Body of pancreas (tissue), 4 donors: Measurements from ENCODE around the gene KIF17. TPM values are rescaled to one million over a fixed set of nuclear protein-coding genes. Genes with fewer than 3 reads are reported as not detected.

Source experiments
- ATAC-seq: fragments of 150-250 bp; one replicate; pipeline ENCODE4 v1.9.1; 2016
- DNase-seq, 4 donors: peaks; one replicate each; pipeline ENCODE4 v3.0.0-alpha.2; 2019
- H3K27ac ChIP-seq, 4 donors: fragments of 200-600 bp; sonication (generic); 1 replicate in 3 of 4; 2 replicates in 1 of 4; pipeline versions ENCODE4 v1.5.1 to v1.6.1; 2016 to 2019; ENCODE audit warnings: mild to moderate bottlenecking in 1 of 4, mixed read lengths in 1 of 4, moderate library complexity in 1 of 4
- H3K27me3 ChIP-seq, 2 donors: fragments of 200-600 bp; sonication (generic); one replicate each; pipeline ENCODE4 v1.6.0; 2016; ENCODE audit warnings: mild to moderate bottlenecking in 1 of 2
- H3K36me3 ChIP-seq, 2 donors: fragments of 200-600 bp; sonication (generic); replicated peaks in 1 of 2; 2 replicates each; pipeline ENCODE4 v1.5.1; 2016; ENCODE audit warnings: low read depth in 2 of 2; ENCODE audit not compliant: insufficient read depth in 1 of 2
- H3K4me1 ChIP-seq: fragments of 200-600 bp; sonication (generic); one replicate; pipeline ENCODE4 v1.6.0; 2016
- H3K4me3 ChIP-seq, 2 donors: fragments of 200-600 bp; sonication (generic); 1 replicate in 1 of 2; 2 replicates in 1 of 2; pipeline ENCODE4 v1.5.1; 2016 to 2019
- H3K9me3 ChIP-seq, 3 donors: fragments of 200-600 bp; sonication (generic); 1 replicate in 2 of 3; 2 replicates in 1 of 3; pipeline ENCODE4 v1.5.1; 2016
- CTCF ChIP-seq, 7 experiments: fragments of 450-650 bp in 4 of 7; fragments of 200-600 bp in 3 of 7; sonication (generic) in 3 of 7; IDR thresholded peaks; one replicate each; pipeline ENCODE4 v1.5.1; 2016 to 2019; ENCODE audit warnings: antibody characterized with exemption in 7 of 7
- POLR2A ChIP-seq, 3 donors: fragments of 450-650 bp; IDR thresholded peaks; one replicate each; pipeline ENCODE4 v1.6.1; 2016; ENCODE audit warnings: antibody characterized with exemption in 3 of 3, mild to moderate bottlenecking in 2 of 3
- WGBS, 2 donors: methylation state at CpG; one replicate each; pipeline ENCODE4 v1.1.5; 2017; 5-methylcytosine and 5-hydroxymethylcytosine counted together
- intact Hi-C: fragments of 100-400 bp; cut with DNase I; formaldehyde crosslinking; loops from one replicate; pipeline ENCODE4 v1.15.1; 2023
- total RNA-seq, 2 donors: library from RNA; depleted of rRNA; stranded (reverse); fragments of >200 nt; gene quantifications; one replicate each; pipeline ENCODE4 v1.1.0, GENCODE V29; 2016

KIF17 gene
- total RNA-seq, 2 donors from 2014 or later, result 1.8 TPM; not detected in 1

DNA sequence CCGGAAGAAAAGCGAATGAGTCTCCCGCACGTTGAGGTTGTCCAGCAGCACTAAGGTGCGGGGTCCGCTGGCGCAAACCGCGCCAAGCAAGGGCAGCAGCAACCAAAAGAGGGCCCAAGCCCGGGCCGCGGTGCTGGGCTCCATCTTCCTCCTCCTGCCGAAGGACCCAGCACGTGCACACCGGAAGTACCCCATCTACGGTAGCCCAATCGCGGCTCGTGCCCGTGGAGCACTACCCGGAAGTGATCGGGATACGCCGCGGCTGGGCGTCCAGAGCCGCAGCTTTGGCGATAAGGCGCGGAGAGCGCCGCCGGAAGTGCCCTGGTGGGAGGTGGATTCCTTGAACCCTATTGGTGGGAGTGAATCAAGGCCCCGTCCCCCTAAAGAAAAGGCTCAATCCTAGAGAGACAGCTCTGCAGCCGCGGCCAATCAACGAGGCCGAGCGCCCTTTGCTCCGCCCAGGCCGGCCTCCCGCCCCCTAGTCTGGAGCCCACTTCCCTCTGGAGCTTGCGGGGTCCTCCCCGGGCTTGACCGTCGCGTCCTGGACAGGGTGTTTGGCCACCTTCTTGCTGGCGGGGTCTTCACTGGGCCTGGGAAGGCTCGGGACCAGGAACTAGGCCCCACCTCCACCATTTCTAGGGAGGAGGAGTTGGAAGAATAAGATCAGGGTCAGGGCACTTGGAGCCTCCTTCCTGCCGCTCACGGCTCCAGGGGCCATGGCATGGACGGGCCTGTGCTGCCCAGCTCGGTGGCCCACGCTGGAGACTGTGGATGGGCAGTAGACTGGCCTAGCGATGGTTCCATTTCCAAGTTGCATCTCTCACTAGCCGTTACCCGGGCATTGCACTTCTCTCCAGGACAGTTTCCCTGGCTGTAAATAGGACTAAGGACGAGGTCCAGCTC is 56.3 kb downstream of the KIF17 start, which contains the start of gene DDOST:
Gene DDOST, minus strand, starts transcription at position 163 of the 903 bp plus-strand sequence. Its CDS starts 19 bp downstream, at position 144.
- H3K4me1 ChIP-seq, result peaks cover 39% of the 10 kb centered on the region
- no peaks in the 10 kb centered on the region for H3K9me3 ChIP-seq
- peak within 1 kb of the TSS; percentile 61 to 84 (median 80) for H3K27ac ChIP-seq
- no peaks in the 10 kb centered on the region for H3K27me3 ChIP-seq
- intact Hi-C loops, result no loop called here
- peak in 6 of 7 experiments; percentile 25 to 74 (median 66) for TF ChIP-seq CTCF (IDR thresholded peaks at IDR 0.05)
- peak; percentile 16 to 73 (median 62) for TF ChIP-seq POLR2A (IDR thresholded peaks at IDR 0.05)
- peak within 1 kb of the TSS; percentile 91 to 98 for H3K4me3 ChIP-seq
- peaks cover 0 to 2% of the 10 kb centered on the region in 2 donors for H3K36me3 ChIP-seq
- DNase-seq (peak; percentile 96 to 97 (median 96)), ATAC-seq (peak; percentile 99)
- 0 to 1% methylated on average over 27 to 58 of the region's 58 CpGs for WGBS, 2 donors

- DNase-seq, result no peak
- Histone ChIP-seq H3K9me3 (no peaks in the 10 kb centered on the region), H3K27me3 (no peaks in the 10 kb centered on the region), H3K4me1 (peaks cover 39% of the 10 kb centered on the region), H3K4me3 (peak overlapping the region; percentile 91 to 98), H3K27ac (peak overlapping the region in 2 of 4 donors; percentile 80 to 84), H3K36me3 (peaks cover 0 to 5% of the 10 kb centered on the region in 2 donors)
- 0 to 1% methylated on average over 16 to 20 of the region's 20 CpGs for WGBS, 2 donors
- TF ChIP-seq POLR2A (IDR thresholded peaks at IDR 0.05), result no peak
- TF ChIP-seq CTCF (IDR thresholded peaks at IDR 0.05), result no peak
- ATAC-seq, result no peak
- intact Hi-C loops, result no loop called here
Observed at GRCh38 chr1:20660847-20661206, 57.0 kb downstream of the KIF17 start.

DNA sequence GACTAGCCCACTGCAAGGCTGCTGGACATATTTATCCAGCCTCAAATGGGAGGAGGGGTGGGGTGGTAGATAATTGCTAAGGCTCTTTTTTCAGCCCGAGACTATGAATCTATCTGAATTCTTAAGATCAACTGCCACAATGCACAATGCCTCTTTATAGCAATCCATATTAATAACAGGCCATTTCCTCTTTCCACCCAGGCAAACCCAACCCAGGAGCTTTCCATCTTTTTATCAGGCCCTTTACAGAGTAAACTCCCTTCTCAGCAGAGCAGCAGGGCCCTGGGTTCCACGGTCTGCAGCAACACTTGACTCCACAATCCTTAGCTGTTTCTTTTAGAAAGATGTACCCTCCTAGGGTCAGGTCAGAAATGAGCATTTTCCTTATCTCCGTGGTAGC is 57.4 kb downstream of the KIF17 start:
- 0 to 5% methylated on average over 3 of the region's 3 CpGs for WGBS, 2 donors
- ATAC-seq (no peak), DNase-seq (no peak)
- H3K4me3 ChIP-seq, result peak overlapping the region; percentile 91 to 98
- H3K27ac ChIP-seq, result peak overlapping the region in 2 of 4 donors; percentile 80 to 84
- TF ChIP-seq CTCF (IDR thresholded peaks at IDR 0.05) (no peak), POLR2A (IDR thresholded peaks at IDR 0.05) (no peak)
- intact Hi-C loops, result no loop called here
- peaks cover 0 to 9% of the 10 kb centered on the region in 2 donors for H3K36me3 ChIP-seq
- H3K9me3 ChIP-seq, result no peaks in the 10 kb centered on the region
- H3K27me3 ChIP-seq, result no peaks in the 10 kb centered on the region
- peaks cover 39% of the 10 kb centered on the region for H3K4me1 ChIP-seq

GRCh38 chr1:20658166-20658915 is 59.5 kb downstream of the KIF17 start:
- Histone ChIP-seq H3K27ac (no peak overlapping the region), H3K4me3 (no peak overlapping the region), H3K9me3 (no peaks in the 10 kb centered on the region), H3K36me3 (peaks cover 7 to 24% of the 10 kb centered on the region in 2 donors), H3K27me3 (no peaks in the 10 kb centered on the region), H3K4me1 (peaks cover 39% of the 10 kb centered on the region)
- TF ChIP-seq CTCF (IDR thresholded peaks at IDR 0.05), result no peak
- TF ChIP-seq POLR2A (IDR thresholded peaks at IDR 0.05), result no peak
- intact Hi-C loops, result no loop called here
- ATAC-seq, result no peak
- no peak for DNase-seq
- WGBS, 2 donors, result 48 to 65% methylated on average over 14 to 16 of the region's 16 CpGs
